AG10803 (cell line): ENCODE results near the gene RNASEH2A.
A peak's percentile ranks its signal among the peaks of the same experiment; 100 is the strongest.
"Not testable (repeated sequence)": the region's sequence is repeated elsewhere in the genome, so short reads cannot be mapped to it uniquely, and the experiment has no call there.

Experiments used
- DNase-seq: peaks from one replicate; pipeline ENCODE4 v3.0.0; 2010; ENCODE audit warnings: low read depth
- H3K4me3 ChIP-seq: 2 replicates; pipeline ENCODE4 v1.5.1; 2011; ENCODE audit warnings: mild to moderate bottlenecking, low read length, control low read depth
- TF ChIP-seq, protein P1 (sequence below): conservative IDR thresholded peaks from 2 replicates; pipeline ENCODE4 v1.5.1; 2011; ENCODE audit warnings: mild to moderate bottlenecking, low read length, control low read depth, inconsistent platforms

Gene RNASEH2A

GRCh38 chr19:12800923-12801465 lies 5.4 kb upstream of the RNASEH2A start:
- peak overlapping the region; percentile 86 for H3K4me3 ChIP-seq
- TF ChIP-seq, protein P1, sequence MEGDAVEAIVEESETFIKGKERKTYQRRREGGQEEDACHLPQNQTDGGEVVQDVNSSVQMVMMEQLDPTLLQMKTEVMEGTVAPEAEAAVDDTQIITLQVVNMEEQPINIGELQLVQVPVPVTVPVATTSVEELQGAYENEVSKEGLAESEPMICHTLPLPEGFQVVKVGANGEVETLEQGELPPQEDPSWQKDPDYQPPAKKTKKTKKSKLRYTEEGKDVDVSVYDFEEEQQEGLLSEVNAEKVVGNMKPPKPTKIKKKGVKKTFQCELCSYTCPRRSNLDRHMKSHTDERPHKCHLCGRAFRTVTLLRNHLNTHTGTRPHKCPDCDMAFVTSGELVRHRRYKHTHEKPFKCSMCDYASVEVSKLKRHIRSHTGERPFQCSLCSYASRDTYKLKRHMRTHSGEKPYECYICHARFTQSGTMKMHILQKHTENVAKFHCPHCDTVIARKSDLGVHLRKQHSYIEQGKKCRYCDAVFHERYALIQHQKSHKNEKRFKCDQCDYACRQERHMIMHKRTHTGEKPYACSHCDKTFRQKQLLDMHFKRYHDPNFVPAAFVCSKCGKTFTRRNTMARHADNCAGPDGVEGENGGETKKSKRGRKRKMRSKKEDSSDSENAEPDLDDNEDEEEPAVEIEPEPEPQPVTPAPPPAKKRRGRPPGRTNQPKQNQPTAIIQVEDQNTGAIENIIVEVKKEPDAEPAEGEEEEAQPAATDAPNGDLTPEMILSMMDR = no peak
- no peak for DNase-seq

DNA sequence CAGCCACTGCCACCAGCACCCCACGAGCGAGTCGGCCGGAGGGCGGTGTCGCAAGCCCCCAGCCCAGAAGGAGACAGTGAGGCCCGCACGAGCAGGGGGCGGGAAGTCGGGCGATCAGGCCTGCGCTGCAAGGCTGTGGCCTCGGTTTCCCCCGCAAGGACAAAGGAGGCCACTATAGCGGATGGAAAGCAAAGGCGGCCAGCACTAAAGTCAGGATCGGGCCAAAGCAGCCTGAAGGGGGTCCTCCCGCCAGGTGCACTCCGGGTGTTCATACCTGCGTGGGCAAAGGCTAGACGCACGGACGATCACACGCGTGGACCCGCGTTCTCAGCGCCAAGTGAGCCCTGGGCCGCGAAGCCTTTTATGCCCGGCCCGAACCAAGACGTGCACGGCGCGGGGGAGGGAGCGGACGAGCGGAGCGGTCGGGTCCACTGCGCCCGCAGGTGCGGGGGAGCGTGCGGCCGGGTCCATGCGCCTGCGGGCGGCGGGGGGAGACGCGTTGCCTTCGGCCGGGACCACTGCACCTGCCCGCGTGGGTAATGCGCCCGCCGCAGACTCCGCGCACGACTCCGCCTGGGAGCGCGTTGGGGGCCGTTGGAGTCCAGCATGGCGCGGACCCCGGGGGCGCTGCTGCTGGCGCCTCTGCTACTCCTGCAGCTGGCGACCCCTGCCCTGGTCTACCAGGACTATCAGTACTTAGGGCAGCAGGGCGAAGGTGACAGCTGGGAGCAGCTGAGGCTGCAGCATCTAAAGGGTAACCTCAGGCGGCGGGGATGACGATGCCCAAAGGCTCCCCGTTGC lies 4.7 kb upstream of the RNASEH2A start, which contains the start of the genes PRDX2 and THSD8:
Gene PRDX2, minus strand, starts transcription at position 335 of the 801 bp plus-strand sequence. CDS start 539 bp downstream, outside the sequence.
Gene THSD8, plus strand, starts transcription at position 604 of the 801 bp plus-strand sequence. Its CDS starts 3 bp downstream, at position 607.
- DNase-seq = peak; percentile 63
- TF ChIP-seq, protein P1 = no peak
- peak within 1 kb of the TSS; percentile 86 for H3K4me3 ChIP-seq

DNA sequence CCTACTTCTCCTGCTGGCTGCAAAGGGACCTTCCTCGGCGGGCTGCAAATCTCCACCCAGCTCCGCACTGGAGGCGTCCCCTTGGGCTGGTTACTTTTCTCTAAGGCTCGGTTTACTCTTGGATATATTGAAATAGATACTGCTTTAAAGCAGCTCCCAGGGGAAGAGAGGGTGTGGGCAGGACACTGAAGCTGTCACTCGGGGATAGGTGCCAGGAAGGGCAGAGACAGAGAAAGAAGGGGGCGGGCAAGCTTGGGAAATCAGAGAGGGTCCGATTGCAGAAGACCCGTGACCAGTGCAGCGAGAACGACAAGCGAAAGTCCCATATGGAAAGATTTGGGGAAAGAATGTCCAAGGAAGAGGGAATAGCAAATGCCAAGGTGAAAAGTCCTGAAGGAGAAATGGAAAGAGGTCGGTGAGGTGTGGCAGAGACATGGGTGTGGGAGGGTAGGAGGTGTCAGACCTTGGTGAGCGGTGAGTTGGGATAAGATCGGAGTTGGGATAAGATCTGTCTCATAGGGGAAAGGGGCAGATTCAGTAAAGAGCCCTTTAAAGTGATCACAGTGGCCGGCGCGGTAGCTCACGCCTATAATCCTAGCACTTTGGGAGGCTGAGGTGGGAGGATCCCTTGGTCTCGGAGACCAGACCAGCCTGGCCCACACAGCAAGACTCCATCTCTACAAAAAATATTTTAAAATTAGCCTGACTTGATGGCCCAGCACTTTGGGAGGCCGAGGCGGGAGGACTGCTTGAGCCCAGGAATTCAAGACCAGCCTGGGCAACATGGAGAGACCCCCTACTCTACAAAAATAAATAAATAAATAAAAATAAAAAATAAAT lies 3.9 kb upstream of the RNASEH2A start:
- TF ChIP-seq, protein P1 = no peak
- H3K4me3 ChIP-seq = peak overlapping the region; percentile 86
- no peak for DNase-seq

- TF ChIP-seq, protein P1 = no peak
- no peak overlapping the region for H3K4me3 ChIP-seq
- DNase-seq = no peak
Observed at GRCh38 chr19:12804051-12804450, 2.3 kb upstream of the RNASEH2A start.

- TF ChIP-seq, protein P1 = no peak
- H3K4me3 ChIP-seq = no peak overlapping the region
- DNase-seq = no peak
Observed at GRCh38 chr19:12815088-12815487, 8.7 kb downstream of the RNASEH2A start.

- DNase-seq, H3K4me3 ChIP-seq: not testable (repeated sequence)
Observed at GRCh38 chr19:12817188-12817587, 10.8 kb downstream of the RNASEH2A start.

- not testable (repeated sequence) for H3K4me3 ChIP-seq, DNase-seq
Observed at GRCh38 chr19:12817810-12818209, 11.4 kb downstream of the RNASEH2A start.
